Fibroblast of lung (primary cell): ENCODE results near the gene CCDC192. TPM values are rescaled to one million over a fixed set of nuclear protein-coding genes. Genes with fewer than 3 reads are reported as not detected.

Experiments used
- DNase-seq, 2 donors: peaks; one replicate each; pipeline versions ENCODE4 v3.0.0 to v3.0.0-alpha.2; 2010; ENCODE audit warnings: low read depth in 2 of 2
- H2AFZ ChIP-seq: 2 replicates; pipeline ENCODE4 v1.5.1; 2012; ENCODE audit warnings: low read length, control low read depth, inconsistent platforms
- H3K27ac ChIP-seq: 2 replicates; pipeline ENCODE4 v1.5.1; 2011; ENCODE audit warnings: low read length, control low read depth; ENCODE audit not compliant: insufficient read depth
- H3K27me3 ChIP-seq: 2 replicates; pipeline ENCODE4 v1.5.1; 2011; ENCODE audit warnings: mild to moderate bottlenecking, low read length; ENCODE audit not compliant: control insufficient read depth, insufficient read depth
- H3K36me3 ChIP-seq: 2 replicates; pipeline ENCODE4 v1.5.1; 2011; ENCODE audit warnings: low read length; ENCODE audit not compliant: control insufficient read depth, insufficient read depth
- H3K4me1 ChIP-seq: 2 replicates; pipeline ENCODE4 v1.5.1; 2011; ENCODE audit warnings: low read length; ENCODE audit not compliant: control insufficient read depth, insufficient read depth; ENCODE audit errors: extremely low read depth
- H3K4me2 ChIP-seq: 2 replicates; pipeline ENCODE4 v1.5.1; 2011; ENCODE audit warnings: low read length, control low read depth; ENCODE audit not compliant: insufficient read depth; ENCODE audit errors: extremely low read depth
- H3K4me3 ChIP-seq, 4 experiments: fragments of 200-600 bp in 1 of 4; sonication (generic) in 1 of 4; replicated peaks in 1 of 4; 2 replicates each; pipeline ENCODE4 v1.5.1; 2011 to 2016; ENCODE audit warnings: low read length in 4 of 4, low read depth in 3 of 4, mild to moderate bottlenecking in 3 of 4, control low read depth in 2 of 4, inconsistent platforms in 1 of 4, mixed read lengths in 1 of 4; ENCODE audit not compliant: insufficient read depth in 1 of 4; ENCODE audit errors: control extremely low read depth in 1 of 4
- H3K79me2 ChIP-seq: 2 replicates; pipeline ENCODE4 v1.5.1; 2012; ENCODE audit warnings: mild to moderate bottlenecking, low read length, inconsistent platforms; ENCODE audit not compliant: control insufficient read depth, insufficient read depth
- H3K9ac ChIP-seq: 2 replicates; pipeline ENCODE4 v1.5.1; 2011; ENCODE audit warnings: mild to moderate bottlenecking, low read length, control low read depth; ENCODE audit not compliant: insufficient read depth
- H3K9me3 ChIP-seq: 2 replicates; pipeline ENCODE4 v1.5.1; 2012; ENCODE audit warnings: low read depth, low read length; ENCODE audit not compliant: control insufficient read depth, insufficient read depth
- H4K20me1 ChIP-seq: 2 replicates; pipeline ENCODE4 v1.5.1; 2011; ENCODE audit warnings: low read length; ENCODE audit not compliant: control insufficient read depth, insufficient read depth; ENCODE audit errors: extremely low read depth
- EZH2 ChIP-seq: IDR thresholded peaks from 2 replicates; pipeline ENCODE4 v1.5.1; 2012; ENCODE audit warnings: low read length, control low read depth, mild to moderate bottlenecking; ENCODE audit errors: missing control alignments
- polyA plus RNA-seq, 2 donors: library from polyadenylated mRNA; depleted of rRNA in 1 of 2; stranded (reverse) in 1 of 2; unstranded in 1 of 2; fragments of >200 nt; gene quantifications; 2 replicates each; pipeline ENCODE4 v1.2.1, GENCODE V29; 2011 to 2012; ENCODE audit warnings: missing spikeins in 1 of 2
- total RNA-seq: library from RNA; depleted of rRNA; stranded (reverse); fragments of >200 nt; gene quantifications from 2 replicates; pipeline ENCODE4 v1.2.1, GENCODE V29; 2014
- TF ChIP-seq, protein P1 (sequence below), 2 donors: IDR thresholded peaks in 1 of 2; conservative IDR thresholded peaks in 1 of 2; 1 replicate in 1 of 2; 2 replicates in 1 of 2; pipeline ENCODE4 v1.5.1; 2011 to 2012; ENCODE audit warnings: low read length in 2 of 2, control low read depth in 1 of 2, inconsistent platforms in 1 of 2, low read depth in 1 of 2, mild to moderate bottlenecking in 1 of 2

Gene CCDC192
- total and polyA plus RNA-seq, 2 donors (not counting 1 experiment from before 2014, with no cell fraction given), result not detected

DNA sequence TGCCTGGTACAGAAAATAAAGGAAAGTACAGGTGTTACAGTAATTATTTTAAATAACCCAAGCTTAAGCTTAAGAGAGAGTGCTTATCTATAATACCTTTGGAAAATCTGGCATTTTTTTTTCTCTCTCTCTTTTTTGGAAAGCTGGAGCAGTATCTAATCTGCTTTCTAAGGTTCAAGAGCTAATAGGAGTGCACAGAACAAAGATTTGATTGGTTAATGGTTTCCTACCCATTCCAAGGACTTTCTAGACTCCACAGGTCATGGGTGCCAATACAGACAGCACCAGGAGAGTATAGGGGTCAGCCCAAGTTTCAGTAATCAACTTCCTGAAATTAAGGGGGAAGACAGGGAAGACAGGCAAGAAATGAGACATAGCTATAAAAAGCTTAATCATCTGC lies 276.3 kb downstream of the CCDC192 start:
- Histone ChIP-seq H4K20me1 (no peaks in the 10 kb centered on the region), H3K79me2 (no peaks in the 10 kb centered on the region), H3K4me2 (no peak overlapping the region), H3K4me1 (no peaks in the 10 kb centered on the region), H2AFZ (no peak overlapping the region), H3K9me3 (no peaks in the 10 kb centered on the region), H3K36me3 (no peaks in the 10 kb centered on the region), H3K9ac (no peak overlapping the region), H3K27me3 (no peaks in the 10 kb centered on the region), H3K27ac (no peak overlapping the region), H3K4me3 (no peak overlapping the region)
- TF ChIP-seq, protein P1, sequence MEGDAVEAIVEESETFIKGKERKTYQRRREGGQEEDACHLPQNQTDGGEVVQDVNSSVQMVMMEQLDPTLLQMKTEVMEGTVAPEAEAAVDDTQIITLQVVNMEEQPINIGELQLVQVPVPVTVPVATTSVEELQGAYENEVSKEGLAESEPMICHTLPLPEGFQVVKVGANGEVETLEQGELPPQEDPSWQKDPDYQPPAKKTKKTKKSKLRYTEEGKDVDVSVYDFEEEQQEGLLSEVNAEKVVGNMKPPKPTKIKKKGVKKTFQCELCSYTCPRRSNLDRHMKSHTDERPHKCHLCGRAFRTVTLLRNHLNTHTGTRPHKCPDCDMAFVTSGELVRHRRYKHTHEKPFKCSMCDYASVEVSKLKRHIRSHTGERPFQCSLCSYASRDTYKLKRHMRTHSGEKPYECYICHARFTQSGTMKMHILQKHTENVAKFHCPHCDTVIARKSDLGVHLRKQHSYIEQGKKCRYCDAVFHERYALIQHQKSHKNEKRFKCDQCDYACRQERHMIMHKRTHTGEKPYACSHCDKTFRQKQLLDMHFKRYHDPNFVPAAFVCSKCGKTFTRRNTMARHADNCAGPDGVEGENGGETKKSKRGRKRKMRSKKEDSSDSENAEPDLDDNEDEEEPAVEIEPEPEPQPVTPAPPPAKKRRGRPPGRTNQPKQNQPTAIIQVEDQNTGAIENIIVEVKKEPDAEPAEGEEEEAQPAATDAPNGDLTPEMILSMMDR (conservative IDR thresholded peaks at IDR 0.05 in 1 of 2, IDR thresholded peaks at IDR 0.05 in 1 of 2; ENCODE audit: low read depth in 1 of 2, low read length in 2 of 2), result no peak
- TF ChIP-seq EZH2, result no peak
- no peak for DNase-seq

- Histone ChIP-seq H2AFZ (no peak overlapping the region), H3K27me3 (no peaks in the 10 kb centered on the region), H3K79me2 (no peaks in the 10 kb centered on the region), H3K9ac (no peak overlapping the region), H3K36me3 (no peaks in the 10 kb centered on the region), H3K4me1 (no peaks in the 10 kb centered on the region), H4K20me1 (no peaks in the 10 kb centered on the region), H3K9me3 (no peaks in the 10 kb centered on the region), H3K27ac (no peak overlapping the region), H3K4me2 (no peak overlapping the region), H3K4me3 (no peak overlapping the region)
- no peak for TF ChIP-seq EZH2
- TF ChIP-seq, protein P1 (conservative IDR thresholded peaks at IDR 0.05 in 1 of 2, IDR thresholded peaks at IDR 0.05 in 1 of 2; ENCODE audit: low read depth in 1 of 2, low read length in 2 of 2), result no peak
- no peak for DNase-seq
These were observed 277.7 kb downstream of the CCDC192 start for GRCh38 chr5:127980843-127981242.

GRCh38 chr5:127981498-127981897 lies 278.3 kb downstream of the CCDC192 start:
- H2AFZ ChIP-seq, result no peak overlapping the region
- no peaks in the 10 kb centered on the region for H4K20me1 ChIP-seq
- no peak overlapping the region for H3K9ac ChIP-seq
- no peaks in the 10 kb centered on the region for H3K27me3 ChIP-seq
- no peaks in the 10 kb centered on the region for H3K36me3 ChIP-seq
- no peaks in the 10 kb centered on the region for H3K9me3 ChIP-seq
- H3K4me1 ChIP-seq, result no peaks in the 10 kb centered on the region
- H3K27ac ChIP-seq, result no peak overlapping the region
- no peak overlapping the region for H3K4me3 ChIP-seq
- DNase-seq, result no peak
- H3K79me2 ChIP-seq, result no peaks in the 10 kb centered on the region
- H3K4me2 ChIP-seq, result no peak overlapping the region
- TF ChIP-seq EZH2, result no peak
- TF ChIP-seq, protein P1 (conservative IDR thresholded peaks at IDR 0.05 in 1 of 2, IDR thresholded peaks at IDR 0.05 in 1 of 2; ENCODE audit: low read depth in 1 of 2, low read length in 2 of 2), result no peak
